Endothelial cell (in vitro differentiated cells): ENCODE data around the gene BASP1. TPM values are rescaled to one million over a fixed set of nuclear protein-coding genes. Genes with fewer than 3 reads are reported as not detected.
A peak's percentile ranks its signal among the peaks of the same experiment; 100 is the strongest.
"Not testable (repeated sequence)": the region's sequence is repeated elsewhere in the genome, so short reads cannot be mapped to it uniquely, and the experiment has no call there.

Experiments
- DNase-seq: peaks from one replicate; pipeline ENCODE4 v3.0.0; 2021; ENCODE audit warnings: low spot score
- H3K27ac Mint-ChIP-seq: one replicate; pipeline ENCODE4 v1.8.0; 2021; ENCODE audit warnings: mixed read lengths, inconsistent platforms; ENCODE audit not compliant: unreplicated experiment
- H3K27me3 Mint-ChIP-seq: one replicate; pipeline ENCODE4 v1.8.0; 2021; ENCODE audit warnings: mild to moderate bottlenecking, moderate library complexity, mixed read lengths, inconsistent platforms; ENCODE audit not compliant: unreplicated experiment
- H3K36me3 Mint-ChIP-seq: one replicate; pipeline ENCODE4 v1.8.0; 2021; ENCODE audit warnings: mild to moderate bottlenecking, low read depth, mixed read lengths, inconsistent platforms; ENCODE audit not compliant: unreplicated experiment
- H3K4me1 Mint-ChIP-seq: one replicate; pipeline ENCODE4 v1.8.0; 2021; ENCODE audit warnings: mild to moderate bottlenecking, mixed read lengths, inconsistent platforms; ENCODE audit not compliant: unreplicated experiment
- H3K4me3 Mint-ChIP-seq: one replicate; pipeline ENCODE4 v1.8.0; 2021; ENCODE audit warnings: mild to moderate bottlenecking, mixed read lengths, inconsistent platforms; ENCODE audit not compliant: unreplicated experiment
- H3K9me3 Mint-ChIP-seq: one replicate; pipeline ENCODE4 v1.8.0; 2021; ENCODE audit warnings: mixed read lengths, inconsistent platforms; ENCODE audit not compliant: unreplicated experiment
- total RNA-seq: library from RNA; stranded (reverse); fragmentation: NEBNext Ultra II Directional; extraction: Animal tissue kit (Norgen Biotek cat#: 25700); gene quantifications from one replicate; pipeline ENCODE4 v1.2.1, GENCODE V29; 2021; ENCODE audit not compliant: unreplicated experiment
- TF ChIP-seq, protein P1 (sequence below): fragments of 200-600 bp; sonication (generic); IDR thresholded peaks from one replicate; pipeline ENCODE4 v1.5.0; 2021; ENCODE audit warnings: antibody characterized with exemption; ENCODE audit not compliant: unreplicated experiment

Gene BASP1
- total RNA-seq, 1 donor from 2014 or later: 95.2 TPM

GRCh38 chr5:17190799-17191391 lies 26.5 kb upstream of the BASP1 start:
- Mint-ChIP-seq H3K4me1 (peaks cover 24% of the 10 kb centered on the region), H3K36me3 (peaks cover 5% of the 10 kb centered on the region)

DNA sequence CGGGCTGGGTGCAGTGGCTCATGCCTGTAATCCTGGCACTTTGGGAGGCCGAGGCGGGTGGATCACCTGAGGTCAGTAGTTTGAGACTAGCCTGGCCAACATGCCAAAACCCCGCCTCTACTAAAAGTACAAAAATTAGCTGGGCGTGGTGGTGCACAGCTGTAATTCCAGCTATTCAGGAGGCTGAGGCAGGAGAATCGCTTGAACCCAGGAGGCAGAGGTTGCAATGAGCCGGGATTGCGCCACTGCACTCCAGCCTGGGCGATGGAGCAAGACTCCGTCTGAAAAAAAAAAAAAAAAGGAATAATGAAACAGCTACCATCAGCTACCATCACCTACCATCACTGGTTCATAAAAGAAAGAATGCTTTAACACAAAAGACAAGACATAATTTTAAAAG lies 25.9 kb upstream of the BASP1 start:
- H3K27me3 Mint-ChIP-seq, DNase-seq, H3K36me3 Mint-ChIP-seq, H3K4me3 Mint-ChIP-seq, H3K27ac Mint-ChIP-seq, H3K9me3 Mint-ChIP-seq: not testable (repeated sequence)
- peaks cover 21% of the 10 kb centered on the region for H3K4me1 Mint-ChIP-seq

More at GRCh38 chr5:17190799-17191391, 26.5 kb upstream of the BASP1 start:
- no peak overlapping the region for H3K4me3 Mint-ChIP-seq
- no peak for DNase-seq
- H3K27ac Mint-ChIP-seq: peak overlapping the region; percentile 82
- TF ChIP-seq, protein P1, sequence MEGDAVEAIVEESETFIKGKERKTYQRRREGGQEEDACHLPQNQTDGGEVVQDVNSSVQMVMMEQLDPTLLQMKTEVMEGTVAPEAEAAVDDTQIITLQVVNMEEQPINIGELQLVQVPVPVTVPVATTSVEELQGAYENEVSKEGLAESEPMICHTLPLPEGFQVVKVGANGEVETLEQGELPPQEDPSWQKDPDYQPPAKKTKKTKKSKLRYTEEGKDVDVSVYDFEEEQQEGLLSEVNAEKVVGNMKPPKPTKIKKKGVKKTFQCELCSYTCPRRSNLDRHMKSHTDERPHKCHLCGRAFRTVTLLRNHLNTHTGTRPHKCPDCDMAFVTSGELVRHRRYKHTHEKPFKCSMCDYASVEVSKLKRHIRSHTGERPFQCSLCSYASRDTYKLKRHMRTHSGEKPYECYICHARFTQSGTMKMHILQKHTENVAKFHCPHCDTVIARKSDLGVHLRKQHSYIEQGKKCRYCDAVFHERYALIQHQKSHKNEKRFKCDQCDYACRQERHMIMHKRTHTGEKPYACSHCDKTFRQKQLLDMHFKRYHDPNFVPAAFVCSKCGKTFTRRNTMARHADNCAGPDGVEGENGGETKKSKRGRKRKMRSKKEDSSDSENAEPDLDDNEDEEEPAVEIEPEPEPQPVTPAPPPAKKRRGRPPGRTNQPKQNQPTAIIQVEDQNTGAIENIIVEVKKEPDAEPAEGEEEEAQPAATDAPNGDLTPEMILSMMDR: no peak
- no peaks in the 10 kb centered on the region for H3K9me3 Mint-ChIP-seq
- no peaks in the 10 kb centered on the region for H3K27me3 Mint-ChIP-seq

DNA sequence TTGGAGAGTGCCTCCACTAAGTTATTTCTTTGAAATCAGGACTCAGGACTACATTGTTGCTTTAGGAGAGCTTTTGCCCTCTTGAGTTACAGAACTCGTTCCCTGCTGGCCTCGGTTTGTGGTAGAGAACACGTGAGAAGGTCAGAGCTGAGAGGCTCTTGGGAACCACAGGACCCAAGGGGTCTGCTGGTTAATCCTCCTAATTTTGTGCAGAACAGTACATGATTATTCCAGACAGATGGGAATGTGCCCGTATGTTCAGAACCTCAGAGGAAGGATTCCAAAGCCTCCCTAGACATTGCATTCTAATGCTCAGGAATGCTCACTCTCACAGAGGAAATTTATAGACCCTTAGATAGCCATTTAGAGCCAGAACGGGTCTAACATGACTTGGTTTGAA lies 25.2 kb upstream of the BASP1 start:
- Mint-ChIP-seq H3K27me3 (peaks cover 1% of the 10 kb centered on the region), H3K9me3 (no peaks in the 10 kb centered on the region), H3K27ac (no peak overlapping the region), H3K4me3 (no peak overlapping the region), H3K4me1 (peaks cover 18% of the 10 kb centered on the region), H3K36me3 (no peaks in the 10 kb centered on the region)
- TF ChIP-seq, protein P1: no peak
- DNase-seq: no peak

DNA sequence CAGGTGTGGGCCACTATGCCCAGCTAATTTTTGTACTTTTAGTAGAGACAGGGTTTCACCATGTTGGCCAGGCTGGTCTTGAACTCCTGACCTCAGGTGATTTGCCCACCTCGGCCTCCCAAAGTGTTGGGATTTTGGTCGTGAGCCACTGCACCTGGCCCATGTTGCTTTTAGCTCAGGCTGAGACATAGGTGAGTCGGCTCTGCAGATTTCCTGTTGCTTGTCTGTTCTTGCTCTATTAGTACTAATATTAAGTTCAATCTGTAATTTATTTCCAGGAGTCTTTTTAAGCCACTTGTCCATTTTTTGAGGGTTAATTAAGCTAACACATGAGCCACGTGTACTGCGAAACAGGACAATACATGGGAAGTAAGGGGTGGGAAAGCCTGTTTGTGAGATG lies 21.4 kb upstream of the BASP1 start:
- TF ChIP-seq, protein P1: no peak
- peaks cover 2% of the 10 kb centered on the region for H3K4me1 Mint-ChIP-seq
- H3K27ac Mint-ChIP-seq: no peak overlapping the region
- peaks cover 1% of the 10 kb centered on the region for H3K27me3 Mint-ChIP-seq
- peaks cover 4% of the 10 kb centered on the region for H3K9me3 Mint-ChIP-seq
- DNase-seq: no peak
- H3K36me3 Mint-ChIP-seq: no peaks in the 10 kb centered on the region
- H3K4me3 Mint-ChIP-seq: no peak overlapping the region

GRCh38 chr5:17196697-17197096 lies 20.7 kb upstream of the BASP1 start:
- no peaks in the 10 kb centered on the region for H3K36me3 Mint-ChIP-seq
- TF ChIP-seq, protein P1: no peak
- H3K9me3 Mint-ChIP-seq: peaks cover 4% of the 10 kb centered on the region
- no peaks in the 10 kb centered on the region for H3K4me1 Mint-ChIP-seq
- H3K27me3 Mint-ChIP-seq: peaks cover 1% of the 10 kb centered on the region
- no peak overlapping the region for H3K4me3 Mint-ChIP-seq
- no peak for DNase-seq
- H3K27ac Mint-ChIP-seq: no peak overlapping the region
